Naive thymus-derived CD4-positive, alpha-beta T cell (primary cell): Measurements from ENCODE around the gene NR1H3. TPM values are rescaled to one million over a fixed set of nuclear protein-coding genes. Genes with fewer than 3 reads are reported as not detected.

ENCODE experiments used
- ATAC-seq: fragments of 150-1000 bp; cut with Tn5 transposase; 2 replicates; pipeline ENCODE4 v1.10.0; 2021; ENCODE audit warnings: mild to moderate bottlenecking, moderate library complexity
- CTCF ChIA-PET: fragments of 350-600 bp; sonication (Branson Sonifier 250); formaldehyde crosslinking; loops from one replicate; lab custom pipeline; 2021; ENCODE audit warnings: antibody characterized with exemption; lab: Charles Lee
- POLR2A ChIA-PET: fragments of 350-600 bp; sonication (Branson Sonifier 250); formaldehyde crosslinking; loops from one replicate; lab custom pipeline; 2021; ENCODE audit warnings: antibody characterized with exemption, inconsistent platforms; lab: Charles Lee
- DNase-seq, 9 donors: peaks; one replicate each; pipeline versions ENCODE4 v3.0.0 to v3.0.0-alpha.2; 2020 to 2022; ENCODE audit warnings: mixed read lengths in 1 of 9
- H3K27ac ChIP-seq: one replicate; pipeline ENCODE4 v1.7.0; 2013; ENCODE audit warnings: mild to moderate bottlenecking, low read depth, low read length, moderate library complexity
- H3K27me3 ChIP-seq, 2 donors: one replicate each; pipeline ENCODE4 v1.7.0; 2013; ENCODE audit warnings: low read length in 2 of 2, mild to moderate bottlenecking in 2 of 2, moderate library complexity in 2 of 2; ENCODE audit not compliant: control insufficient read depth in 2 of 2, insufficient read depth in 2 of 2
- H3K36me3 ChIP-seq, 3 experiments: 1 replicate in 2 of 3; 2 replicates in 1 of 3; pipeline ENCODE4 v1.7.0; 2013; ENCODE audit warnings: low read length in 3 of 3, mild to moderate bottlenecking in 3 of 3, moderate library complexity in 1 of 3; ENCODE audit not compliant: insufficient read depth in 3 of 3, control insufficient read depth in 2 of 3
- H3K4me1 ChIP-seq, 2 donors: one replicate each; pipeline ENCODE4 v1.7.0; 2013; ENCODE audit warnings: low read length in 2 of 2, mild to moderate bottlenecking in 2 of 2, moderate library complexity in 1 of 2; ENCODE audit not compliant: control insufficient read depth in 2 of 2, insufficient read depth in 2 of 2
- H3K4me3 ChIP-seq: 2 replicates; pipeline ENCODE4 v1.7.0; 2013; ENCODE audit warnings: mild to moderate bottlenecking, low read length
- H3K9me3 ChIP-seq, 3 experiments: 1 replicate in 2 of 3; 2 replicates in 1 of 3; pipeline ENCODE4 v1.7.0; 2013; ENCODE audit warnings: low read length in 3 of 3; ENCODE audit not compliant: control insufficient read depth in 2 of 3
- H3K27ac Mint-ChIP-seq, 9 donors: one replicate each; pipeline ENCODE4 v1.8.0; 2020 to 2022; ENCODE audit warnings: mixed read lengths in 9 of 9, mild to moderate bottlenecking in 8 of 9, moderate library complexity in 5 of 9, inconsistent platforms in 2 of 9
- H3K27me3 Mint-ChIP-seq, 5 donors: one replicate each; pipeline ENCODE4 v1.8.0; 2021 to 2022; ENCODE audit warnings: mixed read lengths in 5 of 5, mild to moderate bottlenecking in 1 of 5
- H3K36me3 Mint-ChIP-seq, 5 donors: one replicate each; pipeline ENCODE4 v1.8.0; 2020 to 2022; ENCODE audit warnings: mixed read lengths in 5 of 5, mild to moderate bottlenecking in 3 of 5, inconsistent platforms in 1 of 5
- H3K4me1 Mint-ChIP-seq, 7 donors: one replicate each; pipeline ENCODE4 v1.8.0; 2020 to 2022; ENCODE audit warnings: mixed read lengths in 7 of 7, mild to moderate bottlenecking in 3 of 7, inconsistent platforms in 1 of 7
- H3K4me3 Mint-ChIP-seq, 10 donors: one replicate each; pipeline ENCODE4 v1.8.0; 2020 to 2022; ENCODE audit warnings: mild to moderate bottlenecking in 10 of 10, mixed read lengths in 10 of 10, moderate library complexity in 6 of 10, inconsistent platforms in 2 of 10
- H3K9me3 Mint-ChIP-seq, 11 donors: one replicate each; pipeline ENCODE4 v1.8.0; 2020 to 2022; ENCODE audit warnings: mixed read lengths in 11 of 11, mild to moderate bottlenecking in 4 of 11, inconsistent platforms in 1 of 11, moderate library complexity in 1 of 11
- intact Hi-C, 2 donors: fragments of 100-400 bp; cut with micrococcal nuclease; formaldehyde crosslinking; loops; one replicate each; pipeline ENCODE4 v1.15.1; 2023
- polyA plus RNA-seq, 2 donors: library from polyadenylated mRNA; unstranded; fragments of 300-500 nt; fragmentation: Illumina TruSeq; gene quantifications; one replicate each; pipeline ENCODE4 v1.2.3, GENCODE V29; 2021
- total RNA-seq, 6 experiments: library from RNA in 5 of 6; stranded (reverse) in 5 of 6; gene quantifications; 1 replicate in 5 of 6; 2 replicates in 1 of 6; pipeline ENCODE4 v1.2.3 and lab custom pipeline; 2021 to 2026

NR1H3 gene
- total and polyA plus RNA-seq, 7 experiments from 2014 or later, result 3.7 to 19.4 (median 8.3) TPM

GRCh38 chr11:47259232-47259977 is 1.6 kb downstream of the NR1H3 start:
- H3K4me3 ChIP-seq, result no peak overlapping the region
- no peaks in the 10 kb centered on the region for H3K9me3 ChIP-seq
- H3K27me3 Mint-ChIP-seq, result no peaks in the 10 kb centered on the region
- no peaks in the 10 kb centered on the region for H3K9me3 Mint-ChIP-seq
- peaks cover 0 to 11% of the 10 kb centered on the region in 2 donors for H3K4me1 ChIP-seq
- no peak overlapping the region for H3K27ac ChIP-seq
- no peaks in the 10 kb centered on the region for H3K36me3 Mint-ChIP-seq
- H3K27ac Mint-ChIP-seq, result peak overlapping the region in 1 of 9 donors; percentile 76
- intact Hi-C loops, result loop anchor here (1.0 kb wide), 3 partner anchors 10 to 82 kb away; partner anchors contain the start of gene ACP2 (in 1 of the 2)
- no peaks in the 10 kb centered on the region for H3K36me3 ChIP-seq
- CTCF ChIA-PET, result interaction anchor here (0.6 to 2.0 kb wide), 11 partner anchors 9 to 804 kb away, joined by 3 to 15 read pairs (median 4); partner anchors contain the start of genes ACP2 and DDB2
- DNase-seq, result peak in 5 of 9 donors; percentile 23 to 42 (median 29)
- POLR2A ChIA-PET, result interaction anchor here (0.6 to 2.8 kb wide), 9 partner anchors 9 to 506 kb away, joined by 3 to 20 read pairs (median 9); partner anchors contain the start of genes ACP2 and DDB2
- H3K4me3 Mint-ChIP-seq, result no peak overlapping the region
- H3K4me1 Mint-ChIP-seq, result peaks cover 11 to 28% (median 18%) of the 10 kb centered on the region in 7 donors
- H3K27me3 ChIP-seq, result no peaks in the 10 kb centered on the region
- peak; percentile 80 for ATAC-seq

GRCh38 chr11:47260366-47260765 is 2.6 kb downstream of the NR1H3 start:
- no peaks in the 10 kb centered on the region for H3K36me3 ChIP-seq
- intact Hi-C loops, result no loop called here
- H3K27ac Mint-ChIP-seq, result peak overlapping the region in 1 of 9 donors; percentile 65
- H3K4me1 ChIP-seq, result peaks cover 0 to 11% of the 10 kb centered on the region in 2 donors
- H3K27me3 ChIP-seq, result no peaks in the 10 kb centered on the region
- H3K4me3 ChIP-seq, result no peak overlapping the region
- no peaks in the 10 kb centered on the region for H3K9me3 Mint-ChIP-seq
- peaks cover 0 to 3% (median 0%) of the 10 kb centered on the region in 5 donors for H3K36me3 Mint-ChIP-seq
- no peak overlapping the region for H3K27ac ChIP-seq
- ChIA-PET CTCF (interaction anchor here (1.5 to 2.0 kb wide), 5 partner anchors 11 to 82 kb away, joined by 3 to 15 read pairs (median 10); partner anchors contain the start of genes ACP2 and DDB2), POLR2A (interaction anchor here (1.6 to 2.8 kb wide), 3 partner anchors 8 to 13 kb away, joined by 9 to 20 read pairs (median 18); partner anchors contain the start of gene ACP2)
- ATAC-seq, result no peak
- no peak overlapping the region for H3K4me3 Mint-ChIP-seq
- H3K9me3 ChIP-seq, result no peaks in the 10 kb centered on the region
- DNase-seq, result no peak
- peaks cover 9 to 26% (median 16%) of the 10 kb centered on the region in 7 donors for H3K4me1 Mint-ChIP-seq
- H3K27me3 Mint-ChIP-seq, result no peaks in the 10 kb centered on the region

GRCh38 chr11:47261291-47261800 is 3.5 kb downstream of the NR1H3 start:
- ChIA-PET POLR2A (interaction anchor here (0.7 kb wide), 1 partner anchor 12 kb away, joined by 3 read pairs; no protein-coding TSS in a partner anchor), CTCF (interaction anchor here (0.6 kb wide), 1 partner anchor 29 kb away, joined by 4 read pairs; no protein-coding TSS in a partner anchor)
- no peak overlapping the region for H3K4me3 ChIP-seq
- no peaks in the 10 kb centered on the region for H3K9me3 Mint-ChIP-seq
- H3K4me1 ChIP-seq, result peaks cover 0 to 15% of the 10 kb centered on the region in 2 donors
- DNase-seq (no peak), ATAC-seq (no peak)
- H3K4me3 Mint-ChIP-seq, result no peak overlapping the region
- no peaks in the 10 kb centered on the region for H3K27me3 ChIP-seq
- H3K27ac Mint-ChIP-seq, result no peak overlapping the region
- H3K9me3 ChIP-seq, result no peaks in the 10 kb centered on the region
- H3K4me1 Mint-ChIP-seq, result peaks cover 12 to 32% (median 18%) of the 10 kb centered on the region in 7 donors
- H3K36me3 Mint-ChIP-seq, result peaks cover 0 to 4% (median 0%) of the 10 kb centered on the region in 5 donors
- H3K36me3 ChIP-seq, result no peaks in the 10 kb centered on the region
- H3K27me3 Mint-ChIP-seq, result no peaks in the 10 kb centered on the region
- intact Hi-C loops, result no loop called here
- H3K27ac ChIP-seq, result no peak overlapping the region

GRCh38 chr11:47264119-47264518 is 6.3 kb downstream of the NR1H3 start:
- Mint-ChIP-seq H3K27ac (peak overlapping the region in 4 of 9 donors; percentile 28 to 82 (median 55)), H3K4me1 (peaks cover 22 to 43% (median 31%) of the 10 kb centered on the region in 7 donors), H3K36me3 (peaks cover 0 to 4% (median 0%) of the 10 kb centered on the region in 5 donors), H3K9me3 (no peaks in the 10 kb centered on the region), H3K4me3 (no peak overlapping the region), H3K27me3 (no peaks in the 10 kb centered on the region)
- ChIA-PET CTCF (interaction anchor here (0.5 to 1.4 kb wide), 4 partner anchors 9 to 146 kb away, joined by 3 to 10 read pairs (median 4); partner anchors contain the start of gene ACP2), POLR2A (interaction anchor here (0.8 to 6.8 kb wide), 5 partner anchors 9 to 49 kb away, joined by 3 to 48 read pairs (median 4); partner anchors contain the start of genes ACP2 and DDB2)
- peaks cover 9 to 28% of the 10 kb centered on the region in 2 donors for H3K4me1 ChIP-seq
- H3K4me3 ChIP-seq, result no peak overlapping the region
- no peaks in the 10 kb centered on the region for H3K27me3 ChIP-seq
- H3K9me3 ChIP-seq, result no peaks in the 10 kb centered on the region
- DNase-seq (no peak), ATAC-seq (no peak)
- no peak overlapping the region for H3K27ac ChIP-seq
- intact Hi-C loops, result no loop called here
- H3K36me3 ChIP-seq, result no peaks in the 10 kb centered on the region

- H3K27me3 ChIP-seq, result no peaks in the 10 kb centered on the region
- ChIA-PET POLR2A (interaction anchor here (0.8 to 6.8 kb wide), 4 partner anchors 11 to 49 kb away, joined by 3 to 48 read pairs (median 8); partner anchors contain the start of genes ACP2 and DDB2), CTCF (interaction anchor here (0.5 to 1.4 kb wide), 4 partner anchors 9 to 146 kb away, joined by 3 to 10 read pairs (median 4); partner anchors contain the start of gene ACP2)
- Mint-ChIP-seq H3K4me1 (peaks cover 20 to 41% (median 28%) of the 10 kb centered on the region in 7 donors), H3K27ac (peak overlapping the region in 7 of 9 donors; percentile 28 to 82 (median 74)), H3K27me3 (no peaks in the 10 kb centered on the region), H3K4me3 (no peak overlapping the region), H3K36me3 (peaks cover 0 to 4% (median 0%) of the 10 kb centered on the region in 5 donors), H3K9me3 (no peaks in the 10 kb centered on the region)
- no peaks in the 10 kb centered on the region for H3K36me3 ChIP-seq
- intact Hi-C loops, result no loop called here
- H3K9me3 ChIP-seq, result no peaks in the 10 kb centered on the region
- peaks cover 10 to 27% of the 10 kb centered on the region in 2 donors for H3K4me1 ChIP-seq
- no peak for DNase-seq
- H3K27ac ChIP-seq, result no peak overlapping the region
- ATAC-seq, result no peak
- H3K4me3 ChIP-seq, result no peak overlapping the region
Measured at GRCh38 chr11:47264521-47264920, 6.7 kb downstream of the NR1H3 start.

- intact Hi-C loops, result loop anchor here (2.0 to 5.0 kb wide), 6 partner anchors 311 to 1421 kb away; partner anchors contain the start of genes CRY2 (in 1 of the 2), DGKZ (in 1 of the 2), KBTBD4 (in 1 of the 2) and MTCH2 (in 1 of the 2)
Measured at GRCh38 chr11:47267876-47268275, 10.1 kb downstream of the NR1H3 start.

More at GRCh38 chr11:47267876-47268275, 10.1 kb downstream of the NR1H3 start:
- CTCF ChIA-PET, result interaction anchor here (1.5 kb wide), 1 partner anchor 8 kb away, joined by 4 read pairs; no protein-coding TSS in a partner anchor
- Mint-ChIP-seq H3K27ac (peak overlapping the region; percentile 93 to 99 (median 96)), H3K4me1 (peaks cover 37 to 57% (median 48%) of the 10 kb centered on the region in 7 donors), H3K9me3 (no peaks in the 10 kb centered on the region), H3K36me3 (peaks cover 0 to 4% (median 0%) of the 10 kb centered on the region in 5 donors), H3K27me3 (no peaks in the 10 kb centered on the region), H3K4me3 (peak overlapping the region; percentile 78 to 97 (median 87))
- Histone ChIP-seq H3K27me3 (no peaks in the 10 kb centered on the region), H3K4me1 (peaks cover 27 to 41% of the 10 kb centered on the region in 2 donors), H3K9me3 (no peaks in the 10 kb centered on the region), H3K27ac (peak overlapping the region; percentile 95), H3K36me3 (no peaks in the 10 kb centered on the region), H3K4me3 (no peak overlapping the region)
- POLR2A ChIA-PET, result interaction anchor here (0.9 to 6.8 kb wide), 12 partner anchors 9 to 127 kb away, joined by 3 to 48 read pairs (median 4); partner anchors contain the start of genes ACP2, DDB2 and NR1H3
- ATAC-seq (no peak), DNase-seq (no peak)
